Stimulated activated CD4-positive, alpha-beta T cell treated with anti-CD3 and anti-CD28 coated beads, TNF-alpha, amount 100 ng/mL, for 24 hours (primary cell): ENCODE measurements around the gene TESK2.
"Not testable (repeated sequence)": the region's sequence is repeated elsewhere in the genome, so short reads cannot be mapped to it uniquely, and the experiment has no call there.

Experiments used
- DNase-seq, 3 experiments: peaks; one replicate each; pipeline ENCODE4 v3.0.0-alpha.2; 2020; ENCODE audit warnings: low read depth in 3 of 3

TESK2 gene

GRCh38 chr1:45473302-45473701, 17.7 kb downstream of the TESK2 start:
- no peak for DNase-seq

- DNase-seq: no peak
Measured at GRCh38 chr1:45470306-45470798, 20.6 kb downstream of the TESK2 start.

GRCh38 chr1:45467353-45467752, 23.6 kb downstream of the TESK2 start:
- DNase-seq: not testable (repeated sequence)

- DNase-seq: no peak
Measured at GRCh38 chr1:45465277-45465676, 25.7 kb downstream of the TESK2 start.

- no peak for DNase-seq
Measured at GRCh38 chr1:45458894-45459293, 32.1 kb downstream of the TESK2 start.

GRCh38 chr1:45456531-45456930, 34.4 kb downstream of the TESK2 start:
- DNase-seq: no peak

GRCh38 chr1:45455162-45455561, 35.8 kb downstream of the TESK2 start:
- DNase-seq: no peak

- DNase-seq: no peak
Measured at GRCh38 chr1:45454464-45454863, 36.5 kb downstream of the TESK2 start.

- no peak for DNase-seq
Measured at GRCh38 chr1:45452503-45452902, 38.5 kb downstream of the TESK2 start.

- DNase-seq: no peak
Measured at GRCh38 chr1:45448357-45448756, 42.6 kb downstream of the TESK2 start.

- DNase-seq: no peak
Measured at GRCh38 chr1:45446950-45447672, 43.9 kb downstream of the TESK2 start.

GRCh38 chr1:45446530-45446929, 44.4 kb downstream of the TESK2 start:
- no peak for DNase-seq

GRCh38 chr1:45444609-45445131, 46.3 kb downstream of the TESK2 start:
- DNase-seq: no peak

GRCh38 chr1:45443580-45444446, 47.1 kb downstream of the TESK2 start:
- DNase-seq: no peak

- no peak for DNase-seq
Measured at GRCh38 chr1:45442272-45442671, 48.7 kb downstream of the TESK2 start.

- no peak for DNase-seq
Measured at GRCh38 chr1:45437323-45437722, 53.6 kb downstream of the TESK2 start.

GRCh38 chr1:45430490-45430889, 60.5 kb downstream of the TESK2 start:
- DNase-seq: no peak

GRCh38 chr1:45429561-45430159, 61.3 kb downstream of the TESK2 start:
- DNase-seq: no peak

GRCh38 chr1:45423906-45424678, 66.9 kb downstream of the TESK2 start:
- DNase-seq: no peak

GRCh38 chr1:45421935-45422334, 69.0 kb downstream of the TESK2 start:
- DNase-seq: no peak

- DNase-seq: no peak
Measured at GRCh38 chr1:45414746-45415145, 76.2 kb downstream of the TESK2 start.
